RCC 7860 (cell line): Measurements from ENCODE around the gene RAI14.
A peak's percentile ranks its signal among the peaks of the same experiment; 100 is the strongest.
"Not testable (repeated sequence)": the region's sequence is repeated elsewhere in the genome, so short reads cannot be mapped to it uniquely, and the experiment has no call there.

Experiments
- DNase-seq: peaks from one replicate; pipeline ENCODE4 v3.0.0-alpha.2; 2015; ENCODE audit warnings: low spot score
- FAIRE-seq: peaks from 2 replicates; lab custom pipeline; 2012; peaks lifted over from hg19 to GRCh38; lab: Jason Lieb, UNC

Gene RAI14

DNA sequence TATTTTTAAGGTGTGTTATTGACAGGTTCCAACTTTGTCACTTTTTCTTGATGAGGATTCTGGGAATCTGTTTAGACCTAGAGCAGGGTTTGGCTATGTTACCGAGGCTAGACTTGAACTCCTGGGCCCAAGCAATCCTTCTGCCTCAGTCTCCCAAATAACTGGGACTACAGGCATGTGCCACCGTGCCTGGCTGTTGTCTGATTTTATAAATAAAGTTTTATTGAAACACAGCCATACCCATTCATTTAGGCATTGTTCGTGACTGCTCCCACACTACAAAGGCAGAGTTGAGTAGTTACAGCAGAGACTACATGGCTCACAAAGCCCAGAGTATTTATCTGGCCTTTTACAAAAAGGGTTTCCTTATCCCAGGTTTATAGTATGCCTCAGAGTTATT is 102.4 kb downstream of the RAI14 start:
- DNase-seq: no peak
- no peak for FAIRE-seq

DNA sequence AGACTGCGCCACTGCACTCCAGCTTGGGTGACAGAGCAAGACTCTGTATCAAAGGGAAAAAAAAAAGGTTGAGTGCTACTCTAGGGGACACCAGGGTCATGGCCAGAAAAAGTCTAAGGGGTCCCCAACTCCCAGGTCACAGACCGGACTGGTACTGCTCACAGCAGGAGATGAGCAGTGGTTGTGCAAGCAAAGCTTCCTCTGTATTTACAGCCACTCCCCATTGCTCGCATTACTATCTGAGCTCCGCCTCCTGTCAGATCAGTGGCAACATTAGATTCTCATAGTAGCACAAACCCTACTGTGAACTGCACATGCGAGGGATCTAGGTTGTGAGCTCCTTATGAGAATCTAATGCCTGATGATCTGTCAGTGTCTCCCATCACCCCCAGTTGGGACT is 103.1 kb downstream of the RAI14 start:
- DNase-seq, FAIRE-seq: not testable (repeated sequence)

DNA sequence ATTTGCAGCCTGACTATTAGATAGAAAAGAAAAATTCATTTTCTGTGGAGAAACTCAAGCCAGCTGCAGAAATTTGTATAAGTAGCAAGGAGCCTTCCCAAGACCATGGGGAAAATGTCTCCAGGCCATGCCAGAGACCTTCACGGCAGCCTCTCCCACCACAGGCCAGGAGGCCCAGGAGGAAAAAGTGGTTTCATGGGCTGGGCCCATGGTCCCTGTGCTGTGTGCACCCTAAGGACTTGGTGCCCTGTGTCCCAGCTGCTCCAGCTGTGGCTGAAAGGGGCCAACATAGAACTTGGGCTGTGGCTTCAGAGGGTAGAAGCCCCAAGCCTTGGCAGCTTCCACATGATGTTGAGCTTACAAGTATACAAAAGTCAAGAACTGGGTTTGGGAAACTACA is 109.5 kb downstream of the RAI14 start:
- no peak for DNase-seq
- FAIRE-seq: no peak

DNA sequence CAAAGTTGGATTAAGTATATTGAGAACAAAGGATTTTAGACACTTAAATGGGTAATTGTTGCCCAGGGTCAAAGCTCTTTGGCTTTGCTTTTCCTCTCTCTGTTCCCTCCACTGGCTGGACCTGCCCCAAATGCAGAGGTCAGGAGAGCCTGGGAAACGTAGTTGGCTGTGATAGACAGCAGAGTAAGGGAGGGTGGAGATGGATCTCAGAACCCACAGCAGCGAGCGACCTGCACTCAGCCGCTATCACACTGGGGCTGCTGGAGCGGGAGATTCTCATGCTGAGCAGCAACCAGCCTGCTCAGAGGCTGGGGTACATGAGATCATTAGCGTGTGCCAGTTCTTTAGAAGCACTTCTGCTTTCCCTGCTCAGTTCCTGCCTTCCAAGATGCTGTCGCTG is 111.1 kb downstream of the RAI14 start:
- no peak for DNase-seq
- FAIRE-seq: no peak

DNA sequence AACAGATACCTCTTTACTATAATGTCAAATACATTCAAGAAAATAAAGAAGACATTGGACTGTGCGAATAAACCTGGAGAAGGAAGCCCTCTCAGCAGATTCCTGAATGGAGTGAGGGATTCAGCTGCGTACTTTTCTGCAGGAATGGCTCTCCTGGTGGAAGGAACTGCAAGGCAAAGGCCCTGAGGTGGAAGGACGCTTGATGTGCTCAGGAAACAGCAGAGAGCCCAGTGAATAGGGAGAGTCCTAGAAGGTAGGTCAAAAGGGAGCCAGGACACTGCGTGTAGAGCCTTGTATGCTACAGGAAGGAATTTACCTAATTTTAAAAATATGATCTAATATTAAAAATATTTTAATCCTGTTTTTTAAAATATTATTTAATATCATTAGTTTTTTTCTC is 114.4 kb downstream of the RAI14 start:
- DNase-seq: no peak
- no peak for FAIRE-seq

DNA sequence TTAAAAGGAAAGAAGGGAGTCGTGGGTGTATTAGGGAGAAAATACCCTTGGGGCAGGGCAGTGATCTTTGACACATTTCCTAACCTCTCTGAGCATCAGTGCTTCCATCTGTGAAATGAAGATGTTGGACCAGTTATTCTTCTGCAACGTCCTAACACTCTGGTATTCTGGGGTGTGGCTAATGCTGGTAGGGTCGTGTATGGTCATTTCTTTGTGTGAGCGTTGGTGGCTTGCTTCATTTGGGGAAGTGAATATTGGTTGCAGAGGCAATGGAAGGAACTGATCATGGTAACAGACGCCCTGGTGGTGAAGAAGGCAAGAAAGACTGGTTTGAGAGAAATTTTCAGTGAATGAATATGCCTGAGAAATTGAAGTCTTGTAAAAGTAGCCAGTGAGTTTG is 114.9 kb downstream of the RAI14 start:
- FAIRE-seq (no peak), DNase-seq (no peak)

DNA sequence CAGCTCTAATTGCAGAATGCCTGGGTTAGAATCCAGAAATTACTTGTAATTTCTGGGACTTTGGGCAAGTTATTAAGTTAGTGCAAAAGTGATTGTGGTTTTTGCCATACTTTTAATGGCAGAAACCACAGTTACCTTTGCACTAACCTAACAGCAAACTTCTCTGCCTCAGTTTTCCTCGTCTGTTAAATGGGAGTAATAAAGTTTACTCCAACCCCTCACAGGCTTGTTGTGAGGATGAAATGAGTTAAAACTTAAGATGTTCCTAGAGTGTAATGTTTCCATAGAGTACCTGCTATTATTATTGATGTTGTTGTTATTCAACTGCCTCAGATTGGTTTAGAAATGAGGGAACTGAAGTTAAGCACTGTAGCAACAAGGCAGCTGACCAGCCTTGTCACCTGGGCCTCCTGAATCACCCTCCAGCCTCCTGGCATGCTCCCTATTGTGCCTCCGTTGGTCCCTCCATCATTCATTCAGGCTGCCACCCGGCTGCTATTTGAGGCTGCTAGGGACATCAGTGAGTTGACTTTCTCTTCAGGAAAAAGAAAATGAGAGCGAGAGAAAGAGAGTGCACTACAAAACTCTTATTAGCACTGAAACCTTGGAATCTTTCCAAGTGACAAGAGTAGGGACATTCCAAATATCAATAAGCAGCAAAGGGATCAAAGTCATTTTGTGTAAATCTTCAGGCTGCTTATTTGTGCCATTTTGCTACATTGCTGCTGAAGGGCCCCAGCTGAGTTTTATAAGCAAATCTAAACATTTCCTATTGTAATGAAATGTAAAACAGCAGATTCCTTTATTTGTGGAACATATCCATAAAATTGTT is 116.4 kb downstream of the RAI14 start:
- no peak for DNase-seq
- FAIRE-seq: no peak

DNA sequence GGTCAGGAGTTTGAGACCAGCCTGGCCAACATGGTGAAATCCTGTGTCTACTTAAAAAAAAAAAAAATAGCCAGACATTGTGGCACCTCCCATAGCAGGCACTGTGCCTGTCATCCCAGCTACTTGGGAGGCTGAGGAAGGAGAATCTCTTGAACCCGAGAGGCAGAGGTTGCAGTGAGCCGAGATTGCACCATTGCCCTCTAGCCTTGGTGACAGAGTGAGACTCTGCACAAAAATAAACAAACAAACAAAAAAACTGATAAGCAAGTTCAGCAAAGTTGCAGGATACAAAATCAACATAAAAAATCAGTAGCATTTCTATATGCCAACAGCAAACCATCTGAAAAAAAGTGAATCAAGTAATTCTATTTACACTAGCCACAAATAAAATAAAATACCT is 118.0 kb downstream of the RAI14 start:
- no peak for FAIRE-seq
- no peak for DNase-seq

DNA sequence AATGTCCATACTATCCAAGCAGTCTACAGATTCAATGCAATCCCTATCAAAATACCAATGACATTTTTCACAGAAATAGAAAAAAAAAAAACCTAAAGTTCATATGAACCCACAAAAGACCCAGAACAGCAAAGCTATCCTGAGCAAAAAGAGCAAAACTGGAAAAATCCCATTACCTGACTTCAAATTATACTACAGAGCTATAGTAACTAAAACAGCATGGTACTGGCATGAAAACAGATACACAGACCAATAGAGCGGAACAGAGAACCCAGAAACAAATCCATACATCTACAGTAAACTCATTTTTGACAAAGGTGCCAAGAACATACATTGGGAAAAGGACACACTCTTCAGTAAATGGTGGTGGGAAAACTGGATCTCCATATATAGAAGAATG is 118.5 kb downstream of the RAI14 start:
- DNase-seq, FAIRE-seq: not testable (repeated sequence)

DNA sequence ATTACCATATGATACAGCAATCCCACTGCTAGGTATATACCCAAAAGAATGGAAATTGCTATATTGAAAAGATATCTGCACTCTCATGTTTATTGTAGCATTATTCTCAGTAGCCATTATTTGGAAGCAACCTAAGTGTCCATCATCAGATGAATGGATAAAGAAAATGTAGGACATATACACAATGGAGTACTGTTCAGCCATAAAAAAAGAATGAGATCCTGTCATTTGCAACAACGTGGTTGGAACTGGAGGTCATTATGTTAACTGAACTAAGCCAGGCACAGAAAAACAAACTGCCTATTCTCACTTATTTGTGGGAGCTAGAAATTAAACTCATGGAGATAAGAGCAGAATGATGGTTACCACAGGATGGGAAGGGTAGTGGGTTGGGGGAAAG is 119.8 kb downstream of the RAI14 start:
- no peak for DNase-seq
- no peak for FAIRE-seq

DNA sequence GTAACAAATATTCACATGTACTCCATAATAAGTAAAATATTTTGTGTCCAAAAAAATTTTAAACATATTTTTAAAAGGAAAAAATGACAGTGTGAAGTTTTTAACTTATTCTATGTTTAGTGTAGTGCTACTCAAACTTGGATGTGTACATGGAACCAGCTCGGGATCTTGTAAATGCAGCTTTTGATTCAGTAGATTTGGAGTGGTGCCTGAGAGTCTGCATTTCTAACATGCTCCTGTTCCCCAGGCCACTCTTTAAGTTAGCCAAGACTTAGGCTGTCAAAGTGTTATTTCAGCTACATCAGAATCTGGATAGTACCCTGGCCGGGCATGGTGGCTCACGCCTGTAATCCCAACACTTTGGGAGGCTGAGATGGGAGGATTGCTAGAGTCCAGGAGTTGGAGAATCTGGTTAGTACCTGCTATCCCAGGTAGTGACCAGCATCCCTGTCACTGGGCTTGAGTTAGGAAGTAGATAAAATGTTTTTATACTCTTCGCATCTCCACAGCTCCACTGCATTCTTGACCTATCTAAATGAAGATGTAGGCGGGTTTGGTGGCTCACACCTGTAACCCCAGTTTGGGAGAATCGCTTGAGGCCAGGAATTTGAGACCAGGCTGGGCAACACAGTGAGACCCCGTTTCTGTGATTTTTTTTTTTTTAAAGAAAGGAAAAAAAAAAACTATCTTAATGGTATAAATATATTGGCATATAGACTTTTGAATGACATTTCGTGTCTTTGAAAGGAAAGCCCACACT is 122.1 kb downstream of the RAI14 start:
- FAIRE-seq (no peak), DNase-seq (no peak)

DNA sequence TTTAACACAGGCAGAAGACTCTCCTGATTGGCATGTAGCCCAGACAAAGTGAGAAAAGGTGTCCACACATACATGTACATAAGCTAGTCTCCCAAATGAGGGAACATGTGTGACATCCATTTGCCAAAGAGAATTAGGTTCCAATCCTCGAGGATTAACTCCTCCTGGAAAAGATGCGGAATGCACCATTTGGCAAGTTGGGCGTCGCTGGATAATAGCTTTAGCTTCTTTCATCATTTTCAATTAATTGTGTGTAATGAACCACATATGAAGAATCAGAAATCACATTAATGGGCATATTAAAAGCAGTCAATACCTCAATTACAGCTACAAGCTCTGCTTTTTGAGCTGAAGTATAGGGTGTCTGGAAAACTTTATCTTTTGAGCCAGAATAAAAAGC is 127.8 kb downstream of the RAI14 start:
- DNase-seq, FAIRE-seq: not testable (repeated sequence)

DNA sequence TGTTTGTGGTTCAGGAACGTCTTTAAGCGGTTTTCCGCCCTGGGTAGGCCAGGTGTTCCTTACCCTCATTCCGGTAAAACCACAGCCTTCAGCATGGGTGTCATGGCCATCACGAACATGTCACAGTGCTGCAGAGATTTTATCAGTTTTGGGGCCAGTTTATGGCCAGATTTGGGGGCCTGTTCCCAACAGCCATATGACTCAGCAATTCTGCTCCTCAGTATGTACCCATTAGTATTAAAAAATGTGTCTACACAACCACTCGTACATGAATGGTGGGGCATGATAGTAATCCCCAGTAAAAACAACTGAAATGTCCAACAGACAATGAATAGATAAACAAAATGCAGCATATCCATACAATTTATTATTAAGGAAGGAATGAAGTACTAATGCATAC is 130.9 kb downstream of the RAI14 start:
- DNase-seq: no peak
- FAIRE-seq: no peak

DNA sequence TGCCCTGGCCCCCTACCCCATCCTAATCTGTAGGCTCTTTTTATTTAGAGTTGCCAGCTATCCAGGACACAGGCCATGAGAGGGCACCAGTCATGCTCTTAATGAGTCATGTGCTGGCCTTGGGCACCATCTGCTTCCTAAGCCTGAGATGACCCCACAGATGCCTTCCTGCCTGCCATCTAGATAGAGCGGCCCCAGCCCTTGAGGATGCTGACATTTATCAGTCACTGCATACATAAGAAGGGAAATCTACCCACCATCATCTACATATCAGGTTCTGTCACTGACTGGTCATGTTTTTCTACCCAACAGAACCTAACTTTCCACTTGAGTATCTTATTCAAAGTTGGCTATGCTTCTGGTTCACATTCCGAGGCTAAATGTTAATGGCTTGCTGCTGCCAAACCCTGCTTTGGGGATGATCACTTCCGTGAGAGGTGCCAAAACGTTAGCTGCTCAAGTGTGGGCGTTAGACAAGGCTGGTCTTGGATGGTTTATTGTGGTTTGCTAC is 132.9 kb downstream of the RAI14 start:
- peak; percentile 34 for DNase-seq
- FAIRE-seq: no peak

DNA sequence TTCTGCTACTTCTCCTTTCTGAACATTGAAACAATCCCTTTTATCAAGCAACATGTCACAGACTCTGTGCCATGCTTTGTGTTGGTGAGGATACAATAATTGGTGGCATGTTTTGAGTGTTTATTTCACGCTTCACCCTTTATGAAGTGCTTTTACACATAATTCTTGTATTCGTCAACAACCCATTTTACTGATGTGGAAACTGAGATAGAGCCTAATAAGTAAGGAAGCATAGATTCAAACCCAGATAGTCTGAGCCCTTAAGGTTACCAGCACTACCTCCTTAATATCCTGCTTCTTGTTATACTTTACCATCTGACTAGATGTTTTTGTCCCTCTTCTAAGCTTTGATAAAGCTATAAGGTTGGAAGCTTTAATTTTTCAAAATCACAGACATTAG is 133.5 kb downstream of the RAI14 start:
- no peak for FAIRE-seq
- DNase-seq: no peak

DNA sequence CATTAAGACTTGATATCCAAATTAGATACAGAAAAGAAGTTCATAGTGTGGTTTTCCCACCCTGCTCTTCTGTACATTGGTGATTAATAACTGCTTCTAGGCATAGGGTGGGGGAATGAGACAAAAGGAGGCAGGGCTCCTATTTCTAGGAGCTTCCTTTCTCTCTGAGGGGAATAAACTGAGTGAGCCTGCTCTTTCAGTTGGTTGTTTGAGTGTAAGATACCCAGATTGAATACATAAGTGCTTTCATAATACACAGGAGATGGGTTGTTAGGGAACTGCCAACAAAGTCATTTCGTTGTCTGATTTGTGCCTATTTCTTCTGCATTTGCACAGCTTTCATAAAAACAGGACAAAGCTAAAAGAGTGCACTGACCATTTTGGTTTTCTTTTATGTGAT is 133.9 kb downstream of the RAI14 start:
- FAIRE-seq: no peak
- DNase-seq: no peak

DNA sequence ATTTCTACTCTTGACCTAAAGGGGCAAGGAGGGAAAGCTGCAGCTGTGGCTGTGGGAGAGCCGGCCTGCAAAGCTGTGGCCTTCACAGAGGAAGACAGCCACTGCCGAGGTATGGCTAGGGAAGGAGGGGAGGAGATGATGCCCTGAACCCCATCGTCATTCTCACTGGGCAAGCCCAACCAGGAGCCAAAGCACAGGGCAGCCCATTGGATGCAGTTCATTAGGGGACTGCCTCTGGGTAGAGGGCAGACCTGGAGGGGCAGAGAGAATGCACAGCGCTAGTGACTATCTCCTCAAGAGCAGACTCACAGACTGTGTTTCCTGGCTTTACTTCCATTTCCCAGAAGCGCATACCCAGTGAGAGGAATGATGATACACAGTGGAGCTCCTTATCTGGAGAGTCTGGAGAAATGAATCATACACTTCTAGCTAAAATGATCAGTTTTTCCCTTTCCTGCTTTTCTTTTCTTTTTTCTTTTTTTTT is 135.7 kb downstream of the RAI14 start:
- no peak for DNase-seq
- FAIRE-seq: no peak

DNA sequence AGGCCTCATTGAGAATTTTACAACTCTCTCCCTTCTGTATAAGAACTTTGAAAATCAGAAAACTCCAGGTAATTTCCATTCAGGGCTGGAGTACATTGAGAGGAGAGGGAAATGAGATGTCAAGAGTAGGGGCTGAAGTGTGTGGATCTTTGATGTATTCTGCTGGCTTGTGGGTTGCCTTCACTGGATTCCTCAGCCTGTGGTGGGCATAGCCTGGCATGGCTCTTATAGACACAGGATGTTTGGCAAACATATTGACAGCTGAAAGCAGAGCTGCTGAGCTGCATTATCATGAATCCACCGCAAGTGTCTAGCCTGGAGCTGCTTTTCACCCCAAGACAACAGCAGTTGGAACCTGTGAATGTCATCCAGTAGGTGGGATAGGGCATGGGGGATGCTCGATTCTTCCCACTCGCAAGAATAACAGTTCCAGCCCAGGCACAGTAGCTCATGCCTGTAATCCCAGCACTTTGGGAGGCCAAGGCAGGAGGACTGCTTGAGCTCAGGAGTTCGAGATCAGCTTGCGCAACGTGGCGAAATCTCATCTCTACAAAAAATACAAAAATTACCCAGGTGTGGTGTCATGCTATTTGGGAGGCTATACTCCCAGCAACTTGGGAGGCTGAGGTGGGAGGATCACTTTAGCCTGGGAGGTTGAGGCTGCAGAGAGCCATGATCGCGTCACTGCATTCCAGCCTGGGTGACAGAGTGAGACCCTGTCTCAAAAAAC is 146.9 kb downstream of the RAI14 start:
- FAIRE-seq (no peak), DNase-seq (no peak)

DNA sequence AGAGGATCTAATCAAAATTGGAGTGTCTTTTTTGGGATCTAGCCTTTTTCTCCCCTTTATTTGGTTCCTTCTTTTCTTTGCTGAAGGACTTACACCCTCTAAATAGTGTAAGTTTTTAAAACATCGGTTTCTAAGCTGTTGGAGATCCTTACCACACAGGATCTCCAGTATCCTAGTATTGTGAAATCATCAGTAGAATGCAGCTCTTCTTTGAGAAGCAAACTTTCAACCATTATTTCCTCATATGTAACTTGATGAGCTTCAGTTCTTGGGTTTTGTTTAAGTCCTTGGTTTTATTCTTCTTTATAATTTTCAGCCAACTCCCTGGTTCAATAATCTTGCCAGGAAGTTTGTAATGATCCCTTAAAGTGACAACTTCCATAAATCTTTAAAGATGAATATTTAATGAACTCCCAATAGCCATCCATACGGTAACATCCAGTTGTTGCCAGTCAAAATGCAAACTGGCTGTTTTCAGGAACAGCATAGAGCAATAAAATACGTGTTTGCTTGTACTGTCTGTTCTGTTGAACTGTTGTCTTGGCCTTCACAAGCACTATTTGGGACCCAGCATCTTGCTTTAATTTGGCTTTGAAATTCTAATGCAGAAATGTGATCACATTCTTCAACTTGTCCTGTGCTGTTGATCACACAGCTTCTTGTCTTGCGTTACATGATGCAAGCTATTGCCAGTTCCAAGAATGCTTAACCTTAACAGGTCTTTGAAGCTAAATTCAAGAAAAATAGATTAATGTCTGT is 148.0 kb downstream of the RAI14 start:
- DNase-seq (no peak), FAIRE-seq (no peak)

DNA sequence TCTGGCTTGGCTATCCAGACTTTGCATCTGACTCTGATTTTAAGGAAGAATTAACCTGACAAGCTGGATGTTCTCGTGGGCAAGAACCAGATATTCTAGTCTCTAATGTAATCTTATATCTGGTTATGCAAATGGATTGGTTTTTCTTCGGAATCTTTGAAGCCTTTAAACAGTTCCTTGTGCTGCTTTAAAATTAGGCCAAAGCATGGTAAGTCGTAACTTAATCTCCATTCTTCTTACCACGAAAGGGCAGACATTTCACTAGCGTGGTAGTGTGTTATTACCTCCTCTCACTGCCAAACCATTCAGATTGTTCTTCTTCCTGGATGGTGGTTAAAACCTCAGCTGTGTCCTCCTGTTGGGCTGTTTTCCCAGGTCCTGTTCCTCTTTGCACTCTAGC is 148.8 kb downstream of the RAI14 start:
- no peak for FAIRE-seq

DNA sequence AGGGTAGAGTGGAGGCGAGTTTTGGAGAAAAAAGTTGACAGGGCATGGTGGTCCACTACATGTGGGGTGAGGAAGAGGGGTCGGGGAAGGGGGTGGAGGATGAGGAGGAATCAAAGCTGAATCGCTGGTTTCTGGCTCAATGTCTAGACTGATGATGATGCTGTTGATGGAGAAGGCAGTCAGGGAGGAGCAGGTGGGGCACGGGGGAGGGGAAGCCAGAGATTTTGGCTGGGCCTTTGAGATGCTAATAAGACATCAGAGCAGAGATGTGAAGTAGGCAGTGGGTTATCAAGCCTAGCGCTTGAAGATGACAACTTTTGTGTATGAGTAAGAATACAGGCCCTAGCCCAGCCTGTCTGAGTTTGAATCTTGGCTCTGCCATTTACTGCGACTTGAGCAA is 150.4 kb downstream of the RAI14 start:
- DNase-seq: no peak
- FAIRE-seq: no peak

More for the DNA sequence above, 148.8 kb downstream of the RAI14 start:
- no peak for DNase-seq
